ENCODE results near the gene STEEP1. TPM values are rescaled to one million over a fixed set of nuclear protein-coding genes. Genes with fewer than 3 reads are reported as not detected.
A peak's percentile ranks its signal among the peaks of the same experiment; 100 is the strongest.

Gene STEEP1
- total and polyA plus RNA-seq, 10 of the 15 experiments (the other 5 are each of a cell fraction or from before 2014, with no cell fraction given) = 15.1 to 53.8 (median 26.0) TPM

DNA sequence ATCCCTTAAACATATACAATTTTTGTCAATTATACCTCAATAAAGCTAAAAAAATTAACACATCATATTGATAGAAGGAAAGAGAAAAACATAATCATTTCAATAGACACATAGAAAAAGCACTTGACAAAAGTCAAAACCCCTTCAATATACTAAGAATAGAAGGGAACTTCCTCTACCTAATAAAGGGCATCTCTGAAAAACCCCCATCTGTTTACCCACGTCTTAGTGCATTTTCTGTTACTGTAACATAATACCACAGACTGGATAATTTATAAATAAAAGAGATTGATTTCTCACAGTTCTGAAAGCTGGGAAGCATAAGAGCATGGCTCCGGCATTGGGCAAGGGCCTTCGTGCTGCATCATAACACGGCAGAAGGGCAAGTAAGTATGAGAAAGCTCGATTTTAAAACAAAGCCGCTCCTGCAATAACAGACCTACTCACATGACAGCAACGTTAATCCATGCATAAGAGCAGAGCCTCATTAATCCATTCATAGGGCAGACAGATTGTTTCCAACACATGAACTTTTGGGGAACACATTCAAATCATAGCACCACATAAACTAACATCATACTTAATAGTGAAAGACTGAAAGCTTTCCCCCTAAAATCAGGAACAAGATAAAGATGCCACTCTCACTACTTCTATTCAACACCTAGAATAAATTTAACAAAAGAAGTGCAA lies 15.7 kb downstream of the STEEP1 start:
- Histone ChIP-seq H2AFZ (ENCODE audit: control insufficient read depth, low read depth, low read length) (no peak overlapping the region), H3K27me3 (replicated peaks in 1 of 2; ENCODE audit: control insufficient read depth in 2 of 2, insufficient read depth in 2 of 2, low read length in 1 of 2) (no peaks in the 10 kb centered on the region), H3K4me1 (ENCODE audit: control insufficient read depth, insufficient read depth, low read length) (no peaks in the 10 kb centered on the region), H3K9me3 (replicated peaks; ENCODE audit: control insufficient read depth, insufficient read depth, low read length) (no peaks in the 10 kb centered on the region), H4K20me1 (ENCODE audit: control insufficient read depth, insufficient read depth) (no peaks in the 10 kb centered on the region), H3K27ac (ENCODE audit: control insufficient read depth, insufficient read depth) (peak overlapping the region; percentile 65), H3K4me3 (0 out of 2 replicates have a peak overlapping the region, but pooled peaks have one; percentile 10), H3K9ac (ENCODE audit: control insufficient read depth, insufficient read depth, low read length) (no peak overlapping the region), H3K79me2 (ENCODE audit: control insufficient read depth, insufficient read depth, low read length) (peaks cover 8% of the 10 kb centered on the region), H3K36me3 (ENCODE audit: control insufficient read depth in 2 of 2, insufficient read depth in 2 of 2, low read length in 1 of 2) (no peaks in the 10 kb centered on the region), H3K4me2 (ENCODE audit: control insufficient read depth, insufficient read depth) (peak overlapping the region; percentile 61)
- RAD21 ChIA-PET (ENCODE audit: unreplicated experiment) = interaction anchor here (0.6 to 2.1 kb wide), 7 partner anchors 16 to 180 kb away, joined by 3 to 9 read pairs (median 4); partner anchors contain the start of genes NKRF, STEEP1 and UBE2A
- WGBS (ENCODE audit: insufficient coverage, insufficient replicate concordance, low lambda C conversion rate, missing lambda C conversion rate) = 2% methylated on average over 7 of the region's 7 CpGs
- peak; percentile 8 for DNase-seq (ENCODE audit: low read depth, low spot score)
- CTCF ChIA-PET = interaction anchor here (0.6 to 1.9 kb wide), 6 partner anchors 15 to 408 kb away, joined by 3 to 4 read pairs (median 3); no protein-coding TSS in a partner anchor
- SMC1A ChIA-PET (ENCODE audit: uncharacterized antibody, unreplicated experiment) = interaction anchor here (0.7 to 2.2 kb wide), 10 partner anchors 16 to 180 kb away, joined by 3 to 15 read pairs (median 3); partner anchors contain the start of genes STEEP1 and UBE2A
- peak; percentile 87 for ATAC-seq
- in situ Hi-C loops (cut with MboI) = no loop called here
- BruUV-seq (replicated peaks) = no TSS peak
- intact Hi-C loops (cut with micrococcal nuclease; ENCODE audit: unreplicated experiment) = no loop called here
- POLR2A ChIA-PET = interaction anchor here (0.8 to 2.0 kb wide), 2 partner anchors 25 to 56 kb away, joined by 5 to 8 read pairs; partner anchors contain the start of genes NKRF and UBE2A
- FAIRE-seq = peak; percentile 35
- TF ChIP-seq, protein P1, sequence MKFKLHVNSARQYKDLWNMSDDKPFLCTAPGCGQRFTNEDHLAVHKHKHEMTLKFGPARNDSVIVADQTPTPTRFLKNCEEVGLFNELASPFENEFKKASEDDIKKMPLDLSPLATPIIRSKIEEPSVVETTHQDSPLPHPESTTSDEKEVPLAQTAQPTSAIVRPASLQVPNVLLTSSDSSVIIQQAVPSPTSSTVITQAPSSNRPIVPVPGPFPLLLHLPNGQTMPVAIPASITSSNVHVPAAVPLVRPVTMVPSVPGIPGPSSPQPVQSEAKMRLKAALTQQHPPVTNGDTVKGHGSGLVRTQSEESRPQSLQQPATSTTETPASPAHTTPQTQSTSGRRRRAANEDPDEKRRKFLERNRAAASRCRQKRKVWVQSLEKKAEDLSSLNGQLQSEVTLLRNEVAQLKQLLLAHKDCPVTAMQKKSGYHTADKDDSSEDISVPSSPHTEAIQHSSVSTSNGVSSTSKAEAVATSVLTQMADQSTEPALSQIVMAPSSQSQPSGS (IDR thresholded peaks at IDR 0.05; ENCODE audit: low read length) = no peak
- no peak for TF ChIP-seq ZNF274 (IDR thresholded peaks at IDR 0.05; ENCODE audit: insufficient read depth, insufficient read length)
- TF ChIP-seq RCOR1 (conservative IDR thresholded peaks at IDR 0.05; ENCODE audit: low read depth, low read length) = no peak
- peak; percentile 27; the same call in 1 of the 2 replicates for TF ChIP-seq RUNX3 (IDR thresholded peaks at IDR 0.05; ENCODE audit: low read length)
- TF ChIP-seq CREM (IDR thresholded peaks at IDR 0.05; ENCODE audit: low read depth) = peak; percentile 18; the same call in 1 of the 2 replicates
- TF ChIP-seq MEF2B (IDR thresholded peaks at IDR 0.05; ENCODE audit: partially characterized antibody, poor library complexity, severe bottlenecking) = peak; percentile 51
- TF ChIP-seq HCFC1 (IDR thresholded peaks at IDR 0.05; ENCODE audit: low read length) = no peak
- peak; percentile 37; the same call in 1 of the 2 replicates for TF ChIP-seq JUNB (IDR thresholded peaks at IDR 0.05)
- TF ChIP-seq, protein P2, sequence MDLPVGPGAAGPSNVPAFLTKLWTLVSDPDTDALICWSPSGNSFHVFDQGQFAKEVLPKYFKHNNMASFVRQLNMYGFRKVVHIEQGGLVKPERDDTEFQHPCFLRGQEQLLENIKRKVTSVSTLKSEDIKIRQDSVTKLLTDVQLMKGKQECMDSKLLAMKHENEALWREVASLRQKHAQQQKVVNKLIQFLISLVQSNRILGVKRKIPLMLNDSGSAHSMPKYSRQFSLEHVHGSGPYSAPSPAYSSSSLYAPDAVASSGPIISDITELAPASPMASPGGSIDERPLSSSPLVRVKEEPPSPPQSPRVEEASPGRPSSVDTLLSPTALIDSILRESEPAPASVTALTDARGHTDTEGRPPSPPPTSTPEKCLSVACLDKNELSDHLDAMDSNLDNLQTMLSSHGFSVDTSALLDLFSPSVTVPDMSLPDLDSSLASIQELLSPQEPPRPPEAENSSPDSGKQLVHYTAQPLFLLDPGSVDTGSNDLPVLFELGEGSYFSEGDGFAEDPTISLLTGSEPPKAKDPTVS (IDR thresholded peaks at IDR 0.05; ENCODE audit: low read depth, low read length) = no peak
- TF ChIP-seq EP300 (IDR thresholded peaks at IDR 0.05; ENCODE audit: borderline replicate concordance in 1 of 2, control insufficient read depth in 1 of 2, low read depth in 2 of 2, low read length in 2 of 2) = 0 out of 4 replicates have a peak, but pooled peaks of 1 of the 2 experiments have one; percentile 26
- no peak for TF ChIP-seq CUX1 (IDR thresholded peaks at IDR 0.05; ENCODE audit: insufficient replicate concordance, low read depth, low read length)
- no peak for TF ChIP-seq FOXM1 (IDR thresholded peaks at IDR 0.05; ENCODE audit: low read depth, low read length)
- peak; percentile 42; the same call in 1 of the 2 replicates for TF ChIP-seq NFIC (IDR thresholded peaks at IDR 0.05; ENCODE audit: low read depth, low read length)
- no peak for TF ChIP-seq BCL11A (IDR thresholded peaks at IDR 0.05; ENCODE audit: low read depth, low read length)
- no peak for TF ChIP-seq PML (IDR thresholded peaks at IDR 0.05; ENCODE audit: low read length)

All from GM12878 (cell line).